HepG2 (cell line): ENCODE measurements around the gene PRR15L. TPM values are rescaled to one million over a fixed set of nuclear protein-coding genes. Genes with fewer than 3 reads are reported as not detected.

Source experiments
- HINFP ChIP-seq: sonication (generic); formaldehyde crosslinking; IDR thresholded peaks from 2 replicates; pipeline ENCODE4 v1.4.0; 2020; ENCODE audit warnings: low read depth, mild to moderate bottlenecking, missing genetic modification reagents
- HMGXB4 ChIP-seq, 2 experiments: sonication (generic) in 1 of 2; formaldehyde crosslinking in 1 of 2; IDR thresholded peaks; 2 replicates each; pipeline versions ENCODE4 v1.4.0 to v1.6.1; 2018 to 2020; ENCODE audit warnings: missing genetic modification reagents in 2 of 2, borderline replicate concordance in 1 of 2, low read depth in 1 of 2, mild to moderate bottlenecking in 1 of 2, missing biosample characterization in 1 of 2
- IRF1 ChIP-seq: sonication (generic); formaldehyde crosslinking; IDR thresholded peaks from 2 replicates; pipeline ENCODE4 v1.4.0; 2020; ENCODE audit warnings: low read depth, mild to moderate bottlenecking, missing genetic modification reagents
- KDM1A ChIP-seq: IDR thresholded peaks from 2 replicates; pipeline ENCODE4 v1.6.1; 2016; ENCODE audit warnings: missing compliant biosample characterization
- PRDM4 ChIP-seq: sonication (generic); formaldehyde crosslinking; IDR thresholded peaks from 2 replicates; pipeline ENCODE4 v1.9.0; 2021; ENCODE audit warnings: missing genetic modification reagents, borderline replicate concordance
- RBM39 ChIP-seq: fragments of 200-400 bp; formaldehyde crosslinking; IDR thresholded peaks from one replicate; pipeline ENCODE4 v1.6.1; 2018; ENCODE audit warnings: antibody characterized with exemption, mild to moderate bottlenecking, low read depth, low read length; ENCODE audit not compliant: poor library complexity, severe bottlenecking
- TFAP4 ChIP-seq: sonication (generic); IDR thresholded peaks from 2 replicates; pipeline ENCODE4 v1.6.1; 2016; ENCODE audit warnings: low read depth, borderline replicate concordance
- ZNF281 ChIP-seq: sonication (generic); formaldehyde crosslinking; IDR thresholded peaks from 2 replicates; pipeline ENCODE4 v1.4.0; 2020; ENCODE audit warnings: missing genetic modification reagents, borderline replicate concordance
- ZNF333 ChIP-seq: sonication (generic); formaldehyde crosslinking; IDR thresholded peaks from 2 replicates; pipeline ENCODE4 v1.4.0; 2020; ENCODE audit warnings: mild to moderate bottlenecking, missing genetic modification reagents, borderline replicate concordance
- ZNF883 ChIP-seq: sonication (generic); formaldehyde crosslinking; IDR thresholded peaks from 2 replicates; pipeline ENCODE4 v1.5.1; 2020; ENCODE audit warnings: mild to moderate bottlenecking, missing genetic modification reagents; ENCODE audit errors: not compliant biosample characterization
- polyA plus RNA-seq, 8 experiments: library from polyadenylated mRNA; depleted of rRNA in 3 of 8; stranded (reverse) in 7 of 8; unstranded in 1 of 8; fragments of >200 nt; fragmentation: Illumina TruSeq in 4 of 8; extraction: Trizol in 4 of 8; gene quantifications; 2 replicates each; pipeline versions ENCODE4 v1.2.1 to v1.2.3, GENCODE V29; 2011 to 2016; ENCODE audit warnings: low read depth in 4 of 8, missing spikeins in 1 of 8, mixed read lengths in 1 of 8; ENCODE audit not compliant: insufficient read depth in 1 of 8
- total RNA-seq, 5 experiments: library from RNA; depleted of rRNA; stranded (reverse); fragments of >200 nt; fragmentation: Illumina TruSeq; extraction: Trizol; gene quantifications; 2 replicates each; pipeline ENCODE4 v1.2.3, GENCODE V29; 2016; ENCODE audit warnings: low read depth in 1 of 5
- TF ChIP-seq, protein P1 (sequence below): sonication (generic); formaldehyde crosslinking; IDR thresholded peaks from 2 replicates; pipeline ENCODE4 v1.5.1; 2020; ENCODE audit warnings: mild to moderate bottlenecking, missing genetic modification reagents, borderline replicate concordance

Gene PRR15L
- total and polyA plus RNA-seq, 2 of the 13 experiments (the other 11 are each of a cell fraction or from before 2014, with no cell fraction given): 0.44 to 2.0 TPM

DNA sequence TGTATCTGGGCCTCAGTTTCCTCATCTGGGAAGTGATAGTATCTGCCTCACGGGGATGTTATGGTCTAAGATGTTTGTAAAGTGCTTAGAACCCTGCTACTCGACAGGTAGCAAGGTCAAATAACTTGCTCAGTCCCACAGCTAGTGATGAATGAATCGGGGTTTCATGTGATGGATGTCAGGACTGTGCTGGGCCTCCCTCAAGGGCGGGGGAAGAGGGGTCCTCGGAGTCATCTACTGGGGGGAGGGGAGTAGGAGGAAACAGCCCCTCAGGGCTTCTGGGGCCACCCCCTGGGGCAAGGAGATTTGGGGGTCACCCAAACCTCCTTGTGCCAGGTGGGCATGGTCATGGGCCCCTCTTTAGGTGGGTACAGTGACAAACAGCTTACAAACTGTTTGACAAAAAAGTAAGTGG lies 15.6 kb downstream of the PRR15L start (continued):
- TF ChIP-seq KDM1A (CRISPR knock-in tag) (no peak), ZNF883 (CRISPR knock-in tag) (no peak), TFAP4 (no peak), HMGXB4 (CRISPR knock-in tag; IDR thresholded peaks at IDR 0.05; ENCODE audit: borderline replicate concordance in 1 of 2, low read depth in 1 of 2) (no peak), ZNF281 (peak; percentile 14; the same call in 1 of the 2 replicates), RBM39 (no peak), IRF1 (CRISPR knock-in tag) (no peak), PRDM4 (CRISPR knock-in tag) (no peak), ZNF333 (CRISPR knock-in tag) (no peak), HINFP (CRISPR knock-in tag) (no peak)
- TF ChIP-seq, protein P1, sequence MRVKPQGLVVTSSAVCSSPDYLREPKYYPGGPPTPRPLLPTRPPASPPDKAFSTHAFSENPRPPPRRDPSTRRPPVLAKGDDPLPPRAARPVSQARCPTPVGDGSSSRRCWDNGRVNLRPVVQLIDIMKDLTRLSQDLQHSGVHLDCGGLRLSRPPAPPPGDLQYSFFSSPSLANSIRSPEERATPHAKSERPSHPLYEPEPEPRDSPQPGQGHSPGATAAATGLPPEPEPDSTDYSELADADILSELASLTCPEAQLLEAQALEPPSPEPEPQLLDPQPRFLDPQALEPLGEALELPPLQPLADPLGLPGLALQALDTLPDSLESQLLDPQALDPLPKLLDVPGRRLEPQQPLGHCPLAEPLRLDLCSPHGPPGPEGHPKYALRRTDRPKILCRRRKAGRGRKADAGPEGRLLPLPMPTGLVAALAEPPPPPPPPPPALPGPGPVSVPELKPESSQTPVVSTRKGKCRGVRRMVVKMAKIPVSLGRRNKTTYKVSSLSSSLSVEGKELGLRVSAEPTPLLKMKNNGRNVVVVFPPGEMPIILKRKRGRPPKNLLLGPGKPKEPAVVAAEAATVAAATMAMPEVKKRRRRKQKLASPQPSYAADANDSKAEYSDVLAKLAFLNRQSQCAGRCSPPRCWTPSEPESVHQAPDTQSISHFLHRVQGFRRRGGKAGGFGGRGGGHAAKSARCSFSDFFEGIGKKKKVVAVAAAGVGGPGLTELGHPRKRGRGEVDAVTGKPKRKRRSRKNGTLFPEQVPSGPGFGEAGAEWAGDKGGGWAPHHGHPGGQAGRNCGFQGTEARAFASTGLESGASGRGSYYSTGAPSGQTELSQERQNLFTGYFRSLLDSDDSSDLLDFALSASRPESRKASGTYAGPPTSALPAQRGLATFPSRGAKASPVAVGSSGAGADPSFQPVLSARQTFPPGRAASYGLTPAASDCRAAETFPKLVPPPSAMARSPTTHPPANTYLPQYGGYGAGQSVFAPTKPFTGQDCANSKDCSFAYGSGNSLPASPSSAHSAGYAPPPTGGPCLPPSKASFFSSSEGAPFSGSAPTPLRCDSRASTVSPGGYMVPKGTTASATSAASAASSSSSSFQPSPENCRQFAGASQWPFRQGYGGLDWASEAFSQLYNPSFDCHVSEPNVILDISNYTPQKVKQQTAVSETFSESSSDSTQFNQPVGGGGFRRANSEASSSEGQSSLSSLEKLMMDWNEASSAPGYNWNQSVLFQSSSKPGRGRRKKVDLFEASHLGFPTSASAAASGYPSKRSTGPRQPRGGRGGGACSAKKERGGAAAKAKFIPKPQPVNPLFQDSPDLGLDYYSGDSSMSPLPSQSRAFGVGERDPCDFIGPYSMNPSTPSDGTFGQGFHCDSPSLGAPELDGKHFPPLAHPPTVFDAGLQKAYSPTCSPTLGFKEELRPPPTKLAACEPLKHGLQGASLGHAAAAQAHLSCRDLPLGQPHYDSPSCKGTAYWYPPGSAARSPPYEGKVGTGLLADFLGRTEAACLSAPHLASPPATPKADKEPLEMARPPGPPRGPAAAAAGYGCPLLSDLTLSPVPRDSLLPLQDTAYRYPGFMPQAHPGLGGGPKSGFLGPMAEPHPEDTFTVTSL (CRISPR knock-in tag): no peak
